ENCODE results near the gene CLASRP. TPM values are rescaled to one million over a fixed set of nuclear protein-coding genes. Genes with fewer than 3 reads are reported as not detected.

Gene CLASRP
- total RNA-seq, 4 donors from 2014 or later = 23.3 to 86.7 (median 44.0) TPM

DNA sequence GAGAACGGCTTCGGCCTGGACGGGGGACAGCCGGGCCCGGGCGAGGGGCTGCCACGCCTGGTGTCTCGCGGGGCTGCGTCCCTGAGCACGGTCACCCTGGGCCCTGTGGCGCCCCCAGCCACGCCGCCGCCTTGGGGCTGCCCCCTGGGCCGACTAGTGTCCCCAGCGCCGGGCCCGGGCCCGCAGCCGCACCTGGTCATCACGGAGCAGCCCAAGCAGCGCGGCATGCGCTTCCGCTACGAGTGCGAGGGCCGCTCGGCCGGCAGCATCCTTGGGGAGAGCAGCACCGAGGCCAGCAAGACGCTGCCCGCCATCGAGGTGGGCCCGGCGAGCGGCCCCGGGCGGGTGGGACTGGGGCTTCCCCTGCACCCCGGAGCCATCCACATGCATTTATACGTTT lies 26.9 kb upstream of the CLASRP start:
- TF ChIP-seq, protein P1, sequence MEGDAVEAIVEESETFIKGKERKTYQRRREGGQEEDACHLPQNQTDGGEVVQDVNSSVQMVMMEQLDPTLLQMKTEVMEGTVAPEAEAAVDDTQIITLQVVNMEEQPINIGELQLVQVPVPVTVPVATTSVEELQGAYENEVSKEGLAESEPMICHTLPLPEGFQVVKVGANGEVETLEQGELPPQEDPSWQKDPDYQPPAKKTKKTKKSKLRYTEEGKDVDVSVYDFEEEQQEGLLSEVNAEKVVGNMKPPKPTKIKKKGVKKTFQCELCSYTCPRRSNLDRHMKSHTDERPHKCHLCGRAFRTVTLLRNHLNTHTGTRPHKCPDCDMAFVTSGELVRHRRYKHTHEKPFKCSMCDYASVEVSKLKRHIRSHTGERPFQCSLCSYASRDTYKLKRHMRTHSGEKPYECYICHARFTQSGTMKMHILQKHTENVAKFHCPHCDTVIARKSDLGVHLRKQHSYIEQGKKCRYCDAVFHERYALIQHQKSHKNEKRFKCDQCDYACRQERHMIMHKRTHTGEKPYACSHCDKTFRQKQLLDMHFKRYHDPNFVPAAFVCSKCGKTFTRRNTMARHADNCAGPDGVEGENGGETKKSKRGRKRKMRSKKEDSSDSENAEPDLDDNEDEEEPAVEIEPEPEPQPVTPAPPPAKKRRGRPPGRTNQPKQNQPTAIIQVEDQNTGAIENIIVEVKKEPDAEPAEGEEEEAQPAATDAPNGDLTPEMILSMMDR (IDR thresholded peaks at IDR 0.05; ENCODE audit: low read depth) = no peak

DNA sequence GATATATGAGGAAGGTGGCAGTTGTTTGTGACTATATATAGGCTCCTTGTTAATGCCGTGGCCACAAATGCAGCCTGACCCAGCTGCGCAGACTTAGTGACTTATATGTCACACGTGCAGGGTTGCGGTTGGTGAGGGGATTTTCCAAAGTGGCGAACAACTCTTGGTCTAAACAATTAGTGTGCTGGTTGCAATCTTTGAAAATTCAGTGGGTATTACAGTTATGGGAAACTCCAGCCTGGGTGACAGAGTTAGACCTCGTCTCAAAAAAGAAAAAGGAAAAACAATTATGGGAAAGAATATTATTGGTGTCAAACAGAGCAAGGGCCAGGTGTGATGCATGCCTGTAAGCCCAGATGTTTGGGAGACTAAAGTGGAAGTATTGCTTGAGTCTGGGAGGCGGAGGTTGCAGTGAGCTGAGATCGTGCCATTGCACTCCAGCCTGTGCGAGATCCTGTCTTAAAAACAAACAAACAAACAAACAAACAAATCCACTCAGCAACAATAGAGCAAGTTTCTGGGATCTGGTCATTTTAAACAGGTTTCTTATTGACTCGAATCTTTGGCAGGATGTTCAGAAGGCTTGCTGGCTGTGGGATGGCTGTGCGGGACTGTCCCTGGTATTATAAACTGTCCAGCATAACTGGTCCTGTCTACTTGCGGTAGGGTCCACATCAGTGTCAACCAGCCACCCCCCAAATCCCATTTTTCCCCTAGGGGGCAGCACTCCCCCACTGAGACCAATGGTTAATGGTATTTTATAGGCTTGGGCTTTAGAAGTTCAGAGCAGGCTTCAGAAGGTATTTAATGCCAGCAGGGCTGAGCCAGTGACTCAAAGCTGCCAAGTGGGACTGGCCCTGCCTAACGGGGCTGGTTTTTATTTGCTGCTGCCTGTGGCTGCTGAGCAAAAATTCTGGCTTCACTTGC lies 22.2 kb upstream of the CLASRP start:
- TF ChIP-seq, protein P1 (IDR thresholded peaks at IDR 0.05; ENCODE audit: low read depth) = no peak

DNA sequence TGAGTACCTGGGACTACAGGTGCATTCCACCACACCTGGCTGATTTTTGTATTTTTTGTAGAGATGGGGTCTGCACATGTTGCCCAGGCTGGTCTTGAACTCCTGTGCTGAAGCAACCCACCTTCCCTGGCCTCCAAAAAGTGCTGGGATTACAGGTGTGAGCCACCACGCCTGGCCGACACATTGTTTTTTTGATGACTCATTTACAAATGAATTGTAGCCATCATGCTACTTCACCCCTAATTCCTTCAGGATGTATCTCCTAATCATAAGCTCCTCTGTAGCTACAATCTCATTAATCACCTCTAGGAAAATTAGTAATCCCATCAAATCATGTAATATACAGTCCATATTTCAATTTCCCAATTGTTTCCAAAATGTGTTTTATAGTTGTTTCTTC lies 19.7 kb upstream of the CLASRP start:
- TF ChIP-seq, protein P1 (IDR thresholded peaks at IDR 0.05; ENCODE audit: low read depth) = no peak

DNA sequence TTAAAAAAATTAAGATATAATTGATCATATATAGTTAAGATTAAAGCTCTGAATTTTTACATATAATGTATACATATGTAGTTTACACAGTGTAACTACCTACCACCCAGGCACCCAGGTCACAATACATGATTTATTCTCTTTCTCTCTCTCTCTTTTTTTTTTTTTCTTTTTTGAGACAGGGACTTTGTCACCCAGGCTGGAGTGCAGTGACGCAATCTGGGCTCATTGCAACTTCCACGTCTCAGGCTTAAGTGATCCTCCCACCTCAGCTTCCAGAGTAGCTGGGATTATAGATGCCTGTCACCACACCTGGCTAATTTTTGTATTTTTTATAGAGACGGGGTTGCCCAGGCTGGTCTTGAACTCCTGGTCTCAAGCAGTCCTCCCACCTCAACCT lies 18.8 kb upstream of the CLASRP start:
- TF ChIP-seq, protein P1 (IDR thresholded peaks at IDR 0.05; ENCODE audit: low read depth) = no peak

DNA sequence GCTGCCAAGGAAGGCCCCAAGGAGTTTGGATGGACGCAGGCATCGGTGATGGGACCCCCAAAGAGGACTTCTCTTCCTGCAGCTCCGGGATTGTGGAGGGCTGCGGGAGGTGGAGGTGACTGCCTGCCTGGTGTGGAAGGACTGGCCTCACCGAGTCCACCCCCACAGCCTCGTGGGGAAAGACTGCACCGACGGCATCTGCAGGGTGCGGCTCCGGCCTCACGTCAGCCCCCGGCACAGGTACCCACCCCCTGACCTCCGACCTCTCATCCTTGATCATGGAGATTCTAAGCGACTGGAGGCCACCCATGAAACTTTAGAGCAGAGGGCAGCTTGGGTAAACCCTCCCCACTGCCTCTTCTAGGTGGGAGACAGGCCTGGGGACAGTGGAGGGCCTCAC lies 16.9 kb upstream of the CLASRP start:
- TF ChIP-seq, protein P1 (IDR thresholded peaks at IDR 0.05; ENCODE audit: low read depth) = no peak

DNA sequence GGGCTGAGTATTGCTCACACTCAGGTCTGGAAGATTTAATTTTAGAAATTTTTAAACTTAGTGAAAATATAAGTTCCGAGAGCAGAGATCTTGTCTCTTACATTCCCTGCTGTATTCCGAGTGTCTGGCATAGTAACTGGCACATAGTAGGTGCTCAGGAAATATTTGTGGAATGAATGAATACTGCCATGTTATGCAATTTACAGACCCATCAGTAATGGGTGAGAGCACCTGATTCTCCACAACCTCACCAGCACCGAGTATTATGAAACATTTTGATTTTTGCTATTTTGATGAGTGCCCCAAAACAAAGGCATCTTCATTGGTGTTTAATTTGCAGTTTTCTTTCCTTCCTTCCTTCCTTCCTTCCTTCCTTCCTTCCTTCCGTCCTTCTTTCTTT lies 15.8 kb upstream of the CLASRP start:
- TF ChIP-seq, protein P1 (IDR thresholded peaks at IDR 0.05; ENCODE audit: low read depth) = no peak

DNA sequence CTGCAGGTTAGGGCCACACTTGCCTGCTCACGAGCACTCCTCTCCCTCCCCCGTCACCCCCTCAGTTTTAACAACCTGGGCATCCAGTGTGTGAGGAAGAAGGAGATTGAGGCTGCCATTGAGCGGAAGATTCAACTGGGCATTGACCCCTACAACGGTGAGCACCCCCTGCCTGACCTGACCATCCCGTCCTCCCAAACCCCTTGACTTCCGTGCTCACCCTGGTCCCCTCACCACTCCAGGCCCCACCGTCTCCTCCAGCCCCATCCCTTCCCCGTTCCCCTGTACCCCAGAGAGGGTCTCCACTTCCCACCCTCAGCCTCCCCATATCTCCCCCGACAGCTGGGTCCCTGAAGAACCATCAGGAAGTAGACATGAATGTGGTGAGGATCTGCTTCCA lies 13.6 kb upstream of the CLASRP start:
- TF ChIP-seq, protein P1 (IDR thresholded peaks at IDR 0.05; ENCODE audit: low read depth) = no peak
